ENCODE data around the gene UBA6.

DNA sequence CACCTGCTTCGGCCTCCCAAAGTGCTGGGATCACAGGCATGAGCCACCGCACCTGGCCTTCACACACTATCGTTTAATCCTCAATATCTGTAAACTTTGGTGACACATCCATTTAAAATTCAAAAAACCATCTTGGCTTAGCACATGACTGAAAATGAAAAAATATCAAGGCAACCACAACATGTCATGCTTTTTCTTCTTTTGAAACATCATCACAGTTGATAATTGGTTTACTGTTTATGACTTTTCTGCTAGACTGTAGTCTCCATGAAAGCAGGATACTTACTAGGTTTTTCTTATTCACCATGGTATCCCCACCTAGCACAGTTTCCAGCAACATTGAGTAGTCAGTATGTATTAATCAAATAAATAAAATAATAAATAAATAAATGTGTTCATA, 42.2 kb upstream of the UBA6 start:
- TF ChIP-seq ZFX (IDR thresholded peaks at IDR 0.05) (no peak), CTCF (conservative IDR thresholded peaks at IDR 0.05) (no peak)

All from C4-2B (cell line).